Measurements from ENCODE around the gene GNAL.

DNA sequence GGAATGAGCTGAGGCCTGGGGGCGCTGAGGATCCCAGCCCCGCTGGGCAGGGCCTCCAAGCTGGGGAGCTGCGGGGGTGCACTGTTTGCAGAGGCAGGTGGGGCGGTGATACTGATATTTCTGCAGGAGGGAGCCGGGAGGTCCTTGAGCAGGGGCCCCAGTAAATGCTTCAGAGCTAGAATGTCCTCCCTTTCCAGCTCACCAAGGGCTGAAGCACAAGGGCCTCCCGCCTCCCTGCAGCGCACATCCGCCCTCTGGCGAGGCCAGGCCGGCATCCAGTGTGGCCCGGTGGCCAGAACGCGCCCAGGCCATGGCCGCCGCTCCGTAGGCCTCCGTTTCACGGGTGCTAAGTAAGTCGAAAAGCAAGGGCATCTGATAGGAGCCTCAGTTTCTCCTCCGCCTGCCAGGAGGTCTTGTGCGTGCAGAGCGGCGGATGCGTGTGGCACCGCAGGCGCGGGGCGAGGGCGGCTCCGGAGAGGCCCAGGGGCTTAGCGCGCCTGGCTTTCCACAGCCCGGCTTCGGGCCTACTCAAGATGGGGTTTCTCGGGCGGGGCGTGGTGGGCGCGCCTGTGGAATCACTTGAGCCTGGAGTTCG, 132.7 kb downstream of the GNAL start:
- TF ChIP-seq EP300 (IDR thresholded peaks at IDR 0.05), result no peak
- TF ChIP-seq, protein P1, sequence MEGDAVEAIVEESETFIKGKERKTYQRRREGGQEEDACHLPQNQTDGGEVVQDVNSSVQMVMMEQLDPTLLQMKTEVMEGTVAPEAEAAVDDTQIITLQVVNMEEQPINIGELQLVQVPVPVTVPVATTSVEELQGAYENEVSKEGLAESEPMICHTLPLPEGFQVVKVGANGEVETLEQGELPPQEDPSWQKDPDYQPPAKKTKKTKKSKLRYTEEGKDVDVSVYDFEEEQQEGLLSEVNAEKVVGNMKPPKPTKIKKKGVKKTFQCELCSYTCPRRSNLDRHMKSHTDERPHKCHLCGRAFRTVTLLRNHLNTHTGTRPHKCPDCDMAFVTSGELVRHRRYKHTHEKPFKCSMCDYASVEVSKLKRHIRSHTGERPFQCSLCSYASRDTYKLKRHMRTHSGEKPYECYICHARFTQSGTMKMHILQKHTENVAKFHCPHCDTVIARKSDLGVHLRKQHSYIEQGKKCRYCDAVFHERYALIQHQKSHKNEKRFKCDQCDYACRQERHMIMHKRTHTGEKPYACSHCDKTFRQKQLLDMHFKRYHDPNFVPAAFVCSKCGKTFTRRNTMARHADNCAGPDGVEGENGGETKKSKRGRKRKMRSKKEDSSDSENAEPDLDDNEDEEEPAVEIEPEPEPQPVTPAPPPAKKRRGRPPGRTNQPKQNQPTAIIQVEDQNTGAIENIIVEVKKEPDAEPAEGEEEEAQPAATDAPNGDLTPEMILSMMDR (IDR thresholded peaks at IDR 0.05), result no peak
- no peak for TF ChIP-seq POLR2A (IDR thresholded peaks at IDR 0.05)
